HepG2 (cell line): ENCODE data around the gene NME2. TPM values are rescaled to one million over a fixed set of nuclear protein-coding genes. Genes with fewer than 3 reads are reported as not detected.

Experiments used
- DRAP1 ChIP-seq: IDR thresholded peaks from 2 replicates; pipeline ENCODE4 v1.6.1; 2016; ENCODE audit warnings: missing genetic modification reagents, missing compliant biosample characterization
- FOXJ3 ChIP-seq: sonication (generic); formaldehyde crosslinking; IDR thresholded peaks from 2 replicates; pipeline ENCODE4 v1.4.0; 2020; ENCODE audit warnings: missing genetic modification reagents, mild to moderate bottlenecking, borderline replicate concordance
- HNF1B ChIP-seq: sonication (generic); formaldehyde crosslinking; IDR thresholded peaks from 2 replicates; pipeline ENCODE4 v1.5.1; 2020; ENCODE audit warnings: mild to moderate bottlenecking, moderate library complexity, missing genetic modification reagents
- IKZF5 ChIP-seq: IDR thresholded peaks from 2 replicates; pipeline ENCODE4 v1.6.1; 2018; ENCODE audit warnings: missing genetic modification reagents, mild to moderate bottlenecking, missing compliant biosample characterization
- KLF6 ChIP-seq: IDR thresholded peaks from 2 replicates; pipeline ENCODE4 v1.8.0; 2016; ENCODE audit warnings: missing biosample characterization, missing genetic modification reagents
- MYNN ChIP-seq: sonication (generic); formaldehyde crosslinking; IDR thresholded peaks from 2 replicates; pipeline ENCODE4 v1.4.0; 2020; ENCODE audit warnings: mild to moderate bottlenecking, low read depth, missing genetic modification reagents
- PATZ1 ChIP-seq: sonication (generic); formaldehyde crosslinking; IDR thresholded peaks from 2 replicates; pipeline ENCODE4 v1.4.0; 2020; ENCODE audit warnings: missing genetic modification reagents
- PAXIP1 ChIP-seq: sonication (generic); formaldehyde crosslinking; conservative IDR thresholded peaks from 2 replicates; pipeline ENCODE4 v1.4.0; 2020; ENCODE audit warnings: mild to moderate bottlenecking, missing genetic modification reagents, moderate library complexity
- RCOR2 ChIP-seq: IDR thresholded peaks from 2 replicates; pipeline ENCODE4 v1.6.1; 2016; ENCODE audit warnings: missing biosample characterization, missing genetic modification reagents
- RXRB ChIP-seq: IDR thresholded peaks from 2 replicates; pipeline ENCODE4 v1.6.1; 2016; ENCODE audit warnings: borderline replicate concordance, missing genetic modification reagents, missing compliant biosample characterization
- SNAPC2 ChIP-seq: sonication (generic); formaldehyde crosslinking; IDR thresholded peaks from 2 replicates; pipeline ENCODE4 v1.8.1; 2022; ENCODE audit warnings: mild to moderate bottlenecking, missing genetic modification reagents
- SPEN ChIP-seq: sonication (generic); formaldehyde crosslinking; IDR thresholded peaks from 2 replicates; pipeline ENCODE4 v1.5.1; 2020; ENCODE audit warnings: low read depth, mild to moderate bottlenecking, missing genetic modification reagents
- ZBTB1 ChIP-seq: sonication (generic); formaldehyde crosslinking; IDR thresholded peaks from 2 replicates; pipeline ENCODE4 v1.4.0; 2020; ENCODE audit warnings: missing genetic modification reagents, borderline replicate concordance
- ZNF275 ChIP-seq: sonication (generic); formaldehyde crosslinking; IDR thresholded peaks from 2 replicates; pipeline ENCODE4 v1.8.0; 2022; ENCODE audit warnings: missing genetic modification reagents, mild to moderate bottlenecking, inconsistent platforms, borderline replicate concordance
- ZNF441 ChIP-seq: sonication (generic); formaldehyde crosslinking; IDR thresholded peaks from 2 replicates; pipeline ENCODE4 v1.7.0; 2021; ENCODE audit warnings: missing genetic modification reagents, borderline replicate concordance
- ZNF557 ChIP-seq: sonication (generic); formaldehyde crosslinking; IDR thresholded peaks from 2 replicates; pipeline ENCODE4 v1.4.0; 2020; ENCODE audit warnings: missing genetic modification reagents
- ZNF761 ChIP-seq: sonication (generic); formaldehyde crosslinking; conservative IDR thresholded peaks from 2 replicates; pipeline ENCODE4 v1.4.0; 2020; ENCODE audit warnings: mild to moderate bottlenecking, missing genetic modification reagents
- ZNF766 ChIP-seq: sonication (generic); formaldehyde crosslinking; IDR thresholded peaks from 2 replicates; pipeline ENCODE4 v1.5.0; 2020; ENCODE audit warnings: missing genetic modification reagents, borderline replicate concordance
- polyA plus RNA-seq, 8 experiments: library from polyadenylated mRNA; depleted of rRNA in 3 of 8; stranded (reverse) in 7 of 8; unstranded in 1 of 8; fragments of >200 nt; fragmentation: Illumina TruSeq in 4 of 8; extraction: Trizol in 4 of 8; gene quantifications; 2 replicates each; pipeline versions ENCODE4 v1.2.1 to v1.2.3, GENCODE V29; 2011 to 2016; ENCODE audit warnings: low read depth in 4 of 8, missing spikeins in 1 of 8, mixed read lengths in 1 of 8; ENCODE audit not compliant: insufficient read depth in 1 of 8
- total RNA-seq, 5 experiments: library from RNA; depleted of rRNA; stranded (reverse); fragments of >200 nt; fragmentation: Illumina TruSeq; extraction: Trizol; gene quantifications; 2 replicates each; pipeline ENCODE4 v1.2.3, GENCODE V29; 2016; ENCODE audit warnings: low read depth in 1 of 5

NME2 gene
- total and polyA plus RNA-seq, 2 of the 13 experiments (the other 11 are each of a cell fraction or from before 2014, with no cell fraction given): 790 to 1,213 TPM

GRCh38 chr17:51121620-51122472 lies 44.4 kb upstream of the NME2 start (continued):
- TF ChIP-seq PAXIP1: peak; percentile 28; the same call in 1 of the 2 replicates
- peak; percentile 91; the same call in 1 of the 2 replicates for TF ChIP-seq ZNF766 (CRISPR knock-in tag)
- TF ChIP-seq HNF1B (CRISPR knock-in tag): peak; percentile 63; the same call in 1 of the 2 replicates
- TF ChIP-seq ZNF275 (CRISPR knock-in tag): no peak
- TF ChIP-seq ZBTB1 (CRISPR knock-in tag): no peak
- peak; percentile 80; the same call in 1 of the 2 replicates for TF ChIP-seq KLF6 (CRISPR knock-in tag)
- no peak for TF ChIP-seq FOXJ3
- peak; percentile 56; the same call in 1 of the 2 replicates for TF ChIP-seq SPEN
- peak; percentile 38; the same call in 1 of the 2 replicates for TF ChIP-seq IKZF5
- no peak for TF ChIP-seq ZNF761 (CRISPR knock-in tag)
- peak; percentile 36; the same call in 1 of the 2 replicates for TF ChIP-seq MYNN
- TF ChIP-seq ZNF441 (CRISPR knock-in tag): no peak
- peak; percentile 22; the same call in 1 of the 2 replicates for TF ChIP-seq PATZ1
- peak; percentile 55 for TF ChIP-seq DRAP1 (CRISPR knock-in tag)
- TF ChIP-seq ZNF557 (CRISPR knock-in tag): no peak
- no peak for TF ChIP-seq SNAPC2
- no peak for TF ChIP-seq RCOR2 (CRISPR knock-in tag)
- peak; percentile 59 for TF ChIP-seq RXRB
